CD14-positive monocyte (primary cell): Measurements from ENCODE around the gene IL1R2. TPM values are rescaled to one million over a fixed set of nuclear protein-coding genes. Genes with fewer than 3 reads are reported as not detected.

Experiments used
- DNase-seq, 3 donors: peaks; one replicate each; pipeline ENCODE4 v3.0.0-alpha.2; 2011 to 2022
- H2AFZ ChIP-seq: 2 replicates; pipeline ENCODE4 v1.6.0; 2012; ENCODE audit warnings: mild to moderate bottlenecking, low read depth, low read length, inconsistent platforms; ENCODE audit not compliant: insufficient read depth, poor library complexity, severe bottlenecking
- H3K27ac ChIP-seq, 2 donors: 1 replicate in 1 of 2; 2 replicates in 1 of 2; pipeline ENCODE4 v1.5.1; 2012 to 2013; ENCODE audit warnings: low read length in 2 of 2, control low read depth in 1 of 2, inconsistent platforms in 1 of 2, low read depth in 1 of 2, mild to moderate bottlenecking in 1 of 2
- H3K27me3 ChIP-seq, 2 donors: one replicate each; pipeline versions ENCODE4 v1.6.0 to v1.6.1; 2011 to 2013; ENCODE audit warnings: low read length in 2 of 2; ENCODE audit not compliant: control insufficient read depth in 2 of 2, insufficient read depth in 2 of 2
- H3K36me3 ChIP-seq, 2 donors: replicated peaks in 1 of 2; 1 replicate in 1 of 2; 2 replicates in 1 of 2; pipeline versions ENCODE4 v1.5.1 to v1.6.1; 2012 to 2013; ENCODE audit warnings: low read length in 2 of 2, control low read depth in 1 of 2, inconsistent platforms in 1 of 2, mild to moderate bottlenecking in 1 of 2; ENCODE audit not compliant: insufficient read depth in 2 of 2, control insufficient read depth in 1 of 2
- H3K4me1 ChIP-seq, 2 donors: 1 replicate in 1 of 2; 2 replicates in 1 of 2; pipeline versions ENCODE4 v1.5.1 to v1.6.1; 2012 to 2013; ENCODE audit warnings: low read length in 2 of 2, control low read depth in 1 of 2, inconsistent platforms in 1 of 2, mild to moderate bottlenecking in 1 of 2, moderate library complexity in 1 of 2; ENCODE audit not compliant: insufficient read depth in 2 of 2, control insufficient read depth in 1 of 2
- H3K4me2 ChIP-seq: replicated peaks from 2 replicates; pipeline ENCODE3; 2012; ENCODE audit warnings: low read length, moderate library complexity, mild to moderate bottlenecking; ENCODE audit not compliant: poor library complexity, severe bottlenecking; ENCODE audit errors: extremely low read depth
- H3K4me3 ChIP-seq, 3 experiments: fragments of 200-600 bp in 1 of 3; sonication (generic) in 1 of 3; replicated peaks in 1 of 3; 1 replicate in 2 of 3; 2 replicates in 1 of 3; pipeline ENCODE4 v1.5.1; 2011 to 2013; ENCODE audit warnings: low read length in 3 of 3, mild to moderate bottlenecking in 3 of 3, control low read depth in 2 of 3, low read depth in 2 of 3, inconsistent platforms in 1 of 3, moderate library complexity in 1 of 3
- H3K79me2 ChIP-seq: 2 replicates; pipeline ENCODE4 v1.6.0; 2012; ENCODE audit warnings: mild to moderate bottlenecking, control low read depth, inconsistent platforms, low read length, moderate library complexity; ENCODE audit not compliant: insufficient read depth
- H3K9ac ChIP-seq: 2 replicates; pipeline ENCODE4 v1.6.0; 2017; ENCODE audit warnings: low read length, mild to moderate bottlenecking; ENCODE audit not compliant: insufficient read depth, poor library complexity, severe bottlenecking
- H3K9me3 ChIP-seq, 2 donors: replicated peaks in 1 of 2; 1 replicate in 1 of 2; 2 replicates in 1 of 2; pipeline versions ENCODE4 v1.5.1 to v1.6.1; 2012 to 2013; ENCODE audit warnings: low read length in 2 of 2, control low read depth in 1 of 2; ENCODE audit not compliant: control insufficient read depth in 1 of 2, insufficient read depth in 1 of 2
- H4K20me1 ChIP-seq: 2 replicates; pipeline ENCODE4 v1.6.0; 2012; ENCODE audit warnings: mild to moderate bottlenecking, low read length, control low read depth, moderate library complexity; ENCODE audit not compliant: insufficient read depth
- H3K27ac Mint-ChIP-seq, 7 donors: one replicate each; pipeline ENCODE4 v1.8.0; 2020; ENCODE audit warnings: mild to moderate bottlenecking in 7 of 7, mixed read lengths in 7 of 7, moderate library complexity in 6 of 7, inconsistent platforms in 2 of 7
- H3K27me3 Mint-ChIP-seq, 3 donors: one replicate each; pipeline ENCODE4 v1.8.0; 2021 to 2022; ENCODE audit warnings: low read depth in 3 of 3, mild to moderate bottlenecking in 3 of 3, mixed read lengths in 3 of 3, moderate library complexity in 3 of 3, inconsistent platforms in 1 of 3
- H3K36me3 Mint-ChIP-seq, 2 donors: one replicate each; pipeline ENCODE4 v1.8.0; 2020; ENCODE audit warnings: mixed read lengths in 2 of 2, inconsistent platforms in 1 of 2, mild to moderate bottlenecking in 1 of 2
- H3K4me1 Mint-ChIP-seq: one replicate; pipeline ENCODE4 v1.8.0; 2020; ENCODE audit warnings: mild to moderate bottlenecking, mixed read lengths
- H3K4me3 Mint-ChIP-seq, 2 donors: one replicate each; pipeline ENCODE4 v1.8.0; 2020; ENCODE audit warnings: mild to moderate bottlenecking in 2 of 2, mixed read lengths in 2 of 2, moderate library complexity in 1 of 2
- H3K9me3 Mint-ChIP-seq, 7 donors: one replicate each; pipeline ENCODE4 v1.8.0; 2020 to 2022; ENCODE audit warnings: mixed read lengths in 7 of 7, mild to moderate bottlenecking in 6 of 7, moderate library complexity in 6 of 7, inconsistent platforms in 2 of 7
- WGBS: methylation state at CpG from one replicate; pipeline ENCODE4 v1.1.5; 2013; ENCODE audit warnings: missing lambda C conversion rate; ENCODE audit not compliant: insufficient coverage; 5-methylcytosine and 5-hydroxymethylcytosine counted together
- intact Hi-C, 2 donors: fragments of 100-400 bp; cut with micrococcal nuclease; formaldehyde crosslinking; loops; one replicate each; pipeline versions ENCODE4 v1.15.0 to v1.15.1; 2023
- polyA plus RNA-seq, 3 donors: library from polyadenylated mRNA; depleted of rRNA in 1 of 3; unstranded in 2 of 3; stranded (reverse) in 1 of 3; fragments of 300-500 nt in 2 of 3; fragments of >200 nt in 1 of 3; fragmentation: Illumina TruSeq in 2 of 3; gene quantifications; 1 replicate in 2 of 3; 2 replicates in 1 of 3; pipeline ENCODE4 v1.2.3, GENCODE V29; 2012 to 2021
- TF ChIP-seq, protein P1 (sequence below): fragments of 200-600 bp; IDR thresholded peaks from one replicate; pipeline ENCODE4 v1.8.0; 2022; ENCODE audit warnings: antibody characterized with exemption, mild to moderate bottlenecking

IL1R2 gene
- polyA plus RNA-seq, 3 donors = 5.9 to 12.0 (median 6.2) TPM

DNA sequence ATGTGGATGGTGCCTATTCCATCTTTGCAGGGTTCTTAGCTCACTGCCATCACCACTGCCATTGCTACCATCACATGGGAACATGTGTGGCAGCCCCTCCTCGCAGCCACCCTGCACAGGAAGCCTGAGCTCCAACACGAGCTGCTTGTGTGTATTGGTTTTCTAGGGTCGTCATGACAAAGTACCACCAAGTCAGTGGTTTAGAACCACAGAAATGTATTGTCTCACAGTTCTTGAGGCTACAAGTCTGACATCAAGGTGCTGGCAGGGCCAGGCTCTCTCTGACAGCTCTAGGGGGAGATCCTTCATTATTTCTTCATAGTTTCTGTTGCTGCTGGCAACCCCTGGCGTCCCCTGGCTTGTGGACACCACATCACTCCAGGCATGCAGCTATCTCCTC, 10.3 kb upstream of the IL1R2 start:
- DNase-seq = no peak
- H4K20me1 ChIP-seq = no peaks in the 10 kb centered on the region
- Mint-ChIP-seq H3K9me3 (no peaks in the 10 kb centered on the region), H3K27ac (no peak overlapping the region), H3K4me1 (no peaks in the 10 kb centered on the region), H3K36me3 (peaks cover 27 to 44% of the 10 kb centered on the region in 2 donors), H3K27me3 (peaks cover 0 to 2% (median 1%) of the 10 kb centered on the region in 3 donors), H3K4me3 (no peak overlapping the region)
- TF ChIP-seq, protein P1, sequence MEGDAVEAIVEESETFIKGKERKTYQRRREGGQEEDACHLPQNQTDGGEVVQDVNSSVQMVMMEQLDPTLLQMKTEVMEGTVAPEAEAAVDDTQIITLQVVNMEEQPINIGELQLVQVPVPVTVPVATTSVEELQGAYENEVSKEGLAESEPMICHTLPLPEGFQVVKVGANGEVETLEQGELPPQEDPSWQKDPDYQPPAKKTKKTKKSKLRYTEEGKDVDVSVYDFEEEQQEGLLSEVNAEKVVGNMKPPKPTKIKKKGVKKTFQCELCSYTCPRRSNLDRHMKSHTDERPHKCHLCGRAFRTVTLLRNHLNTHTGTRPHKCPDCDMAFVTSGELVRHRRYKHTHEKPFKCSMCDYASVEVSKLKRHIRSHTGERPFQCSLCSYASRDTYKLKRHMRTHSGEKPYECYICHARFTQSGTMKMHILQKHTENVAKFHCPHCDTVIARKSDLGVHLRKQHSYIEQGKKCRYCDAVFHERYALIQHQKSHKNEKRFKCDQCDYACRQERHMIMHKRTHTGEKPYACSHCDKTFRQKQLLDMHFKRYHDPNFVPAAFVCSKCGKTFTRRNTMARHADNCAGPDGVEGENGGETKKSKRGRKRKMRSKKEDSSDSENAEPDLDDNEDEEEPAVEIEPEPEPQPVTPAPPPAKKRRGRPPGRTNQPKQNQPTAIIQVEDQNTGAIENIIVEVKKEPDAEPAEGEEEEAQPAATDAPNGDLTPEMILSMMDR = no peak
- H3K27me3 ChIP-seq = no peaks in the 10 kb centered on the region
- no peaks in the 10 kb centered on the region for H3K79me2 ChIP-seq
- intact Hi-C loops = loop anchor here (5.0 to 10.0 kb wide), 2 partner anchors 97 to 99 kb away; no protein-coding TSS in a partner anchor
- no peak overlapping the region for H3K4me2 ChIP-seq
- no peaks in the 10 kb centered on the region for H3K4me1 ChIP-seq
- no peak overlapping the region for H3K9ac ChIP-seq
- WGBS = 69% methylated on average over 4 of the region's 4 CpGs
- H3K4me3 ChIP-seq = no peak overlapping the region
- peaks cover 8 to 17% of the 10 kb centered on the region in 2 donors for H3K36me3 ChIP-seq
- H3K9me3 ChIP-seq = no peaks in the 10 kb centered on the region
- H3K27ac ChIP-seq = no peak overlapping the region
- H2AFZ ChIP-seq = no peak overlapping the region

DNA sequence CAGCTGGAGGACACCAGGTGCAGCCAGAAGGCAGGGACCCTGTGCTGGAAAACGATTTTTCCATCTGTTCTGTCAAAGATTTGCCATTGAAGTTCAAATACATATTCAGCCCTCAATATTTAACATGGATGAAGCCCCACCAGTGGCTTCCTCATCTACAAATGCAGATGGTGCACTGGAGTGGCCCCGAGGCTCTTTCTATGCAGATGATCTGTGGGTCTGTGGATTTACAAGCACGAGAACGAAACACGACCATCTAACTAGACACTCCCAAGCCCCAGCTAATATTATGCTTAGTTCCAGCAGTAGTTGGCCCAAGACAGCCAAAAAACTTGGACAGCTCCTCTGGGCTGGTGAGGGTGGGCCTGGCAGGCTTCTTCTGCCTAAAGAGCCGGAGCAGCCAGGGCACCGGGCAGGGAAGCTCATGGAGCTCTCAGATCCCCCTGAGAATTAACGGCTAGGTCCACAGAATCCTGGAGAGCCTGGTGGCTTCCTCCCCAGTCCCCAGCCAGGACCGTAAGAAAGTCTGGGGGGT, 9.2 kb upstream of the IL1R2 start:
- TF ChIP-seq, protein P1 = no peak
- 96% methylated on average over 4 of the region's 9 CpGs for WGBS

More for the DNA sequence above, 9.2 kb upstream of the IL1R2 start:
- Histone ChIP-seq H4K20me1 (no peaks in the 10 kb centered on the region), H3K27ac (no peak overlapping the region), H3K79me2 (no peaks in the 10 kb centered on the region), H3K9me3 (no peaks in the 10 kb centered on the region), H3K9ac (no peak overlapping the region), H3K4me2 (no peak overlapping the region), H3K27me3 (no peaks in the 10 kb centered on the region), H3K4me1 (no peaks in the 10 kb centered on the region), H3K36me3 (peaks cover 8 to 17% of the 10 kb centered on the region in 2 donors), H2AFZ (no peak overlapping the region), H3K4me3 (no peak overlapping the region)
- Mint-ChIP-seq H3K4me1 (no peaks in the 10 kb centered on the region), H3K4me3 (no peak overlapping the region), H3K36me3 (peaks cover 30 to 48% of the 10 kb centered on the region in 2 donors), H3K27me3 (peaks cover 0 to 2% (median 1%) of the 10 kb centered on the region in 3 donors), H3K27ac (no peak overlapping the region), H3K9me3 (no peaks in the 10 kb centered on the region)
- intact Hi-C loops = loop anchor here (5.0 to 10.0 kb wide), 2 partner anchors 98 to 100 kb away; no protein-coding TSS in a partner anchor
- no peak for DNase-seq
